SK-MEL-5 (cell line): Measurements from ENCODE around the gene PCSK5. TPM values are rescaled to one million over a fixed set of nuclear protein-coding genes. Genes with fewer than 3 reads are reported as not detected.
"Not testable (repeated sequence)": the region's sequence is repeated elsewhere in the genome, so short reads cannot be mapped to it uniquely, and the experiment has no call there.

ENCODE experiments used
- DNase-seq: peaks from one replicate; pipeline ENCODE4 v3.0.0-alpha.2; 2016; ENCODE audit warnings: low read depth, low spot score
- in situ Hi-C: cut with HindIII; loops from 2 replicates; pipeline ENCODE4 v1.10.0; 2016; ENCODE audit warnings: low sequenced_read_pairs, high pct_unique_total_duplicates, low pct_unique_long_range_greater_than_20kb
- total RNA-seq: library from RNA; depleted of rRNA; stranded (reverse); fragments of >200 nt; shearing (Covaris generic); gene quantifications from 2 replicates; pipeline ENCODE4 v1.2.3, GENCODE V29; 2014

PCSK5 gene
- total RNA-seq, 1 experiment from 2014 or later = 0.08 TPM

DNA sequence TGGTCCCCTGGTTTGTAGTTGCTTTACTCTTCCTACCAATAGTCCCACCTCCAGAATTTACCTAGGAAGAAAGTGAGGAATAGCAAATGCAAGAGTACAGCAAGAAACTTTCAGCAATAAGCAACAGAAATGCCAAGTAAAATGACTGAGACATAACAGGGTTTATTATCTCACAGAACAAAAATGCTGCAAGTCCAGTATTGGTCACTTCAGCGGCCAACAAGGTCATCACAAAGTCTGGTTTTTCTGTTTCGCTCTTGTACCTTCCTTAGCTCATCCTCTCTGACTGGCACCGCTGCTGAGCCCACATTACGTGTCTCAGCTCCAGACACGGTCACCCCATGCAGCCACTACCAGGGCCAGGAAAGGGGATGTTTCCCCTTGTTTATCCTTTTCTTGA lies 421.1 kb downstream of the PCSK5 start:
- no peak for DNase-seq
- in situ Hi-C loops = no loop called here

GRCh38 chr9:76313771-76314170 lies 423.3 kb downstream of the PCSK5 start:
- in situ Hi-C loops = no loop called here
- no peak for DNase-seq

- no peak for DNase-seq
- in situ Hi-C loops = no loop called here
Measured at GRCh38 chr9:76314321-76314720, 423.8 kb downstream of the PCSK5 start.

DNA sequence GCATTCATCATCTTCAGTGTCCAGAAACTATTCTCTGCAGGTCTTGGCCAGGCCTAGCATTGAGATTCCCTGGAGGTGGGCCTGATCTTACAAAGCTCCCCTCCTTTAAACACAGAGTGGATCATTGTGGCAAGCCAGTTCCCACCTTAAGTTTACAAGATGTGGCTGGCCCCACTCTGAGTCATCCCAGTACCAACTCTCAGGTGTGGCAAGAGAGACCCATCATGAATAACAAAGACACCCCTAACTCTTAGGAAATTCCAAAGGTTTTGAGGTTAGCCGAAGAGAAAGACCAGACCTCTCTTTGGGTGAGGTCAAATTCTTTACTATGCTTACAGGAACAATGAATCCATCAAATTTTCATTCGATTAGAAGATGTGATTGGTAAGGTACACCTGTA lies 425.6 kb downstream of the PCSK5 start:
- DNase-seq = no peak
- in situ Hi-C loops = no loop called here

DNA sequence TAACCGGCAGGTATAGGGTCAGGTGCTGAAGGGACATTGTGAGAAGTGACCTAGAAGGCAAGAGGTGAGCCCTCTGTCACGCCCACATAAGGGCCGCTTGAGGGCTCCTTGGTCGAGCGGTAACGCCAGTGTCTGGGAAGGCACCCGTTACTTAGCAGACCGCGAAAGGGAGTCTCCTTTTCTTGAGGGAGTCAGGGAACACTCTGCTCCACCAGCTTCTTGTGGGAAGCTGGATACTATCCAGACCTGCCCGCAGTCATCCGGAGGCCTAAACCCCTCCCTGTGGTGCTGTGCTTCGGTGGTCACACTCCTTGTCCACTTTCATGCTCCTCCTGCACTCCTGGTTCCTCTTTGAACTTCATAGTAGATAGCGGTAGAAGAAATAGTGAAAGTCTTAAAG lies 429.0 kb downstream of the PCSK5 start:
- DNase-seq, in situ Hi-C loops: not testable (repeated sequence)

DNA sequence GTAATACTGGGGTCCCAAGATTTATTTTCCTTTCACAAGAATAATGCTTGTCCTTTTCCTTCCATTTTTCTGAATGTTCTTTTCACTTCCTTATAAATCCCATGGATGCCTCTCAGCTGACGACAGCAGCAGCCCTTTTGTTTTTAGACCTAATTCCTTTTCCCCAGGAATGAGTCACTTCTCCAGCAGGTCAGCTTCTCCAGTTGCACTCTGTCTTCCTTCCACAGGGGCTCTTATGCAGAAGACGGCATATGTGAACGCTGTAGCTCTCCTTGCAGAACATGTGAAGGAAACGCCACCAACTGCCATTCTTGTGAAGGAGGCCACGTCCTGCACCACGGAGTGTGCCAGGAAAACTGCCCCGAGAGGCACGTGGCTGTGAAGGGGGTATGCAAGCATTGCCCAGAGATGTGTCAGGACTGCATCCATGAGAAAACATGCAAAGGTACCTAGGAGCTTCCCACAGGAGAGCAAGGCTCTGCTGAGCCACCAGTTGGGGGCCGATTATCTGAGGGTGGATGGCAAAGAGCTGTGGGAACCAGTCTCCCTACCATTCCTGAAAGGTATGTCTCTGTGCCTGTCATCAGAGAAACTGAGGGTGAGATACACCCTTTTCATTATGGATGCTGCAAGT lies 430.8 kb downstream of the PCSK5 start:
- no peak for DNase-seq
- in situ Hi-C loops = no loop called here

DNA sequence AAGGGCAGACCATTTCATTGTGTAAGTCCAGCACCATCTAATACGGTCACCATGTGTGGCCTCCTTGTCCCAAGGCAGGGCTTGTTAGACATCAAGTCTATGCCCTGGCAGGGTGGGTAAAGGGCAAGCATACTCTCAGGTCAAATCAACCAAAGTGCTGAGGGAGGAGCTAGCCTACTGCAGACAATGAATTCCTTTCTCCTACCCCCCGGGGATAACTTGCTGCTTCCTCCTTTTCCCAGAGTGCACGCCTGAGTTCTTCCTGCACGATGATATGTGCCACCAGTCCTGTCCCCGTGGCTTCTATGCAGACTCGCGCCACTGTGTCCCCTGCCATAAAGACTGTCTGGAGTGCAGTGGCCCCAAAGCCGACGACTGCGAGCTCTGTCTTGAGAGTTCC lies 432.3 kb downstream of the PCSK5 start:
- in situ Hi-C loops = no loop called here
- no peak for DNase-seq

GRCh38 chr9:76323490-76323889 lies 433.0 kb downstream of the PCSK5 start:
- no peak for DNase-seq
- in situ Hi-C loops = no loop called here

- in situ Hi-C loops, DNase-seq: not testable (repeated sequence)
Measured at GRCh38 chr9:76324030-76324429, 433.6 kb downstream of the PCSK5 start.

DNA sequence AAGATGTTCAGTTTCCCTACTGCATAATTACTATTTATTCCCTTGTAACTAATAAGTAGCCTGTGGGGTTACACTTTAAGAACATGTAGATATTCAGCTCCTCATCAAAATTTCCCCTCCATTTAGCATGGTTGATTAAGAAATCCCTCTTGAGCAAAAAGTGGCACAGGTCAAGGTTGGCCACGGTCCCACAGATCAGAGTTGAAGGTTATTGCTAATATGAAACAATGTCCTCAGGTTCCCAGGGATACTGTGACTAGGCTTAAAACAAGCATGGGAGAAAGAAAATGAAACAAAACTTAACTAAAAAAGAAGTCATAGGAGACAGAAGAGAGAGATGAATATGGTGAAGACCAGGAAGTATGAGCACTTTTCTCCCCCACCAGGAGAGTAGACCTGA lies 439.6 kb downstream of the PCSK5 start:
- no peak for DNase-seq
- in situ Hi-C loops = no loop called here

- no peak for DNase-seq
- in situ Hi-C loops = no loop called here
Measured at GRCh38 chr9:76333388-76333787, 442.9 kb downstream of the PCSK5 start.

DNA sequence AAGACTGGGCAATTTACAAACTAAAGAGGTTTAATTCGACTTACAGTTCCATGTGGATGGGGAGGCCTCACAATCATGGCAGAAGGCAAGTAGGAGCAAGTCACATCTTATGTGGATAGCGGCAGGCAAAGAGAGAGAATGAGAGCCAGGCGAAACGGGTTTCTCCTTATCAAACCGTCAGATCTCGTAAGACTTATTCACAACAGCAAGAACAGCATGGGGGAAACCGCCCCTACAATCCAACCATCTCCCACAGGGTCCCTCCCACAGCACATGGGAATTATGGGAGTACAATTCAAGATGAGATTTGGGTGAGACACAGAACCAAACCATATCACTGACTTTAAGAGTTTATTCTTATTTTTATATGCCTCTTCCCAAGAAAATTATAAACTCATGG lies 443.5 kb downstream of the PCSK5 start:
- in situ Hi-C loops = no loop called here
- DNase-seq = no peak

- in situ Hi-C loops = no loop called here
- no peak for DNase-seq
Measured at GRCh38 chr9:76336027-76336426, 445.6 kb downstream of the PCSK5 start.

GRCh38 chr9:76338418-76338817 lies 447.9 kb downstream of the PCSK5 start:
- DNase-seq = no peak
- in situ Hi-C loops = no loop called here

- in situ Hi-C loops = no loop called here
- no peak for DNase-seq
Measured at GRCh38 chr9:76341616-76342015, 451.1 kb downstream of the PCSK5 start.

DNA sequence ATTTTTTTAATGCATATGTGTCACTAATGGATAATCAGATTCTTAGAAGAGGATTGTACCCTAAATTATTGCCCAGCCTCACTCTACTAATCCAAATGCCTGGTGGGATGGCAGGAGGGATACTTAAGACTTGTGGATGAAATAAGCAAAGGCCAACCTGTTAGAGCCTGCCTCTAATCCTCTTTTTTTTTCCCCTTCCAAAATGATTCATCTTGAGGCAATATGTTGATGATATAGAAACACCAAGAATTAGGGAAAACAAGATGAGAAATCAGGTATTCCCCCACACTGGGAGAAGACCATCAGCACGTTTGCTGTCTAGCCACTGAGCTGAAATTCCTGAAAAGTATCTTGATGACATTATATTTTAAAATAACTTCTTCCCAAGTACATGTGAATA lies 451.7 kb downstream of the PCSK5 start:
- in situ Hi-C loops = no loop called here
- no peak for DNase-seq

DNA sequence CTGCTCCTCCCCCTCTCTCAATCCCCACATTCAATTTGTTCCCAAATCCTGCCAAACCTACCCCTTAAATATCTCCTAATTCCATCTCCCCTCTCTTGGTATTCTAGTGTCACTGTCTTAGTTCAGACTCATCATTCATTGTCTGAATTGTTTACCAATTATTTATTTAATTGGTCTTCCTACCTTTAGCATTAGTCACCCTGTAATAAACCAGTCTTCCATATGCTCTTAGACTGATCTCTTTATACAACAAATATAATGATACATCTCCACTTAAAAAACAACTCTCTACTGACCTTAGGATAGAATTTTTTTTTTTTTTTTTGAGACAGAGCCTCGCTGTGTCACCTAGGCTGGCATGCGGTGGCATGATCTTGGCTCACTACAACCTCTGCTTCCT lies 452.4 kb downstream of the PCSK5 start:
- in situ Hi-C loops = no loop called here
- DNase-seq = no peak

GRCh38 chr9:76349865-76350264 lies 459.4 kb downstream of the PCSK5 start:
- no peak for DNase-seq
- in situ Hi-C loops = no loop called here

GRCh38 chr9:76351006-76351405 lies 460.5 kb downstream of the PCSK5 start:
- no peak for DNase-seq
- in situ Hi-C loops = no loop called here

DNA sequence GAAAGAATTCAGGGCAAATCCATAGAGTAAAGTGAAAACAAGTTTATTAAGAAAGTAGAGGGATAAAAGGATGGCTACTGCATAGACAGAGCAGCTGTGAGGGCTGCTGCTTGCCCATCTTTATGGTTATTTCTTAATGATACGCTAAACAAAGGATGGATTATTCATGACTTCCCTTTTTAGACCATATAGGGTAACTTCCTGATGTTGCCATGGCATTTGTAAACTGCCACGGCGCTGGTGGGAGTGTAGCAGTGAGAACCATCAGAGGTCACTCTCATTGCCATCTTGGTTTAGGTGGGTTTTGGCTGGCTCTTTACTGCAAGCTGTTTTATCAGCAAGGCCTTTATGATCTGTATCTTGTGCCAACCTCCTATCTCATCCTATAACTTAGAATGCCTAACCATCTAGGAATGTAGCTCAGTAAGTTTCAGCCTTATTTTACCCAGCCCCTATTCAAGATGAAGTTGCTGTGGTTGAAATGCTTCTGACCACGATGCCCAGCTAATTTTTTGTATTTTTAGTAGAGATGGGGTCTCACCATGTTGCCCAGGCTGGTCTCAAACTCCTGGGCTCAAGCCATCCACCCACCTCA lies 461.6 kb downstream of the PCSK5 start:
- in situ Hi-C loops = no loop called here
- no peak for DNase-seq
